HEK293T (cell line): ENCODE data around the gene ARRB1.

ENCODE experiments used
- CTCF ChIA-PET: fragments of 350-600 bp; formaldehyde crosslinking; extraction: SDS; loops from one replicate; lab custom pipeline; 2021; ENCODE audit warnings: antibody characterized with exemption, inconsistent platforms; lab: Yijun Ruan, JAX
- POLR2A ChIA-PET: fragments of 350-600 bp; formaldehyde crosslinking; extraction: SDS; loops from one replicate; lab custom pipeline; 2020; ENCODE audit warnings: antibody characterized with exemption, inconsistent platforms; lab: Yijun Ruan, JAX
- DNase-seq: peaks from one replicate; pipeline ENCODE4 v3.0.0; 2012; ENCODE audit warnings: mixed read lengths; ENCODE audit errors: extremely low spot score
- ARNT ChIP-seq: fragments of 450-650 bp; IDR thresholded peaks from 2 replicates; pipeline ENCODE4 v1.6.1; 2017; ENCODE audit warnings: mild to moderate bottlenecking
- BHLHE40 ChIP-seq: fragments of 450-650 bp; IDR thresholded peaks from 2 replicates; pipeline ENCODE4 v1.6.1; 2016; ENCODE audit warnings: mild to moderate bottlenecking, moderate library complexity, borderline replicate concordance
- CTBP1 ChIP-seq: fragments of 450-650 bp; IDR thresholded peaks from 2 replicates; pipeline ENCODE4 v1.6.1; 2016; ENCODE audit warnings: borderline replicate concordance
- ELF4 ChIP-seq: fragments of 450-650 bp; IDR thresholded peaks from 2 replicates; pipeline ENCODE4 v1.6.1; 2017; ENCODE audit warnings: antibody characterized with exemption
- FOXA1 ChIP-seq: fragments of 450-650 bp; IDR thresholded peaks from 2 replicates; pipeline ENCODE4 v1.6.1; 2016; ENCODE audit warnings: mild to moderate bottlenecking
- FOXK2 ChIP-seq: fragments of 450-650 bp; IDR thresholded peaks from 2 replicates; pipeline ENCODE4 v1.6.1; 2016; ENCODE audit warnings: mild to moderate bottlenecking
- FOXM1 ChIP-seq: fragments of 450-650 bp; IDR thresholded peaks from 2 replicates; pipeline ENCODE4 v1.6.1; 2017; ENCODE audit warnings: mild to moderate bottlenecking, borderline replicate concordance
- HDGF ChIP-seq: fragments of 450-650 bp; IDR thresholded peaks from 2 replicates; pipeline ENCODE4 v1.6.1; 2017; ENCODE audit warnings: antibody characterized with exemption, borderline replicate concordance
- L3MBTL2 ChIP-seq: fragments of 450-650 bp; conservative IDR thresholded peaks from 2 replicates; pipeline ENCODE4 v1.6.1; 2016; ENCODE audit warnings: mild to moderate bottlenecking
- LEF1 ChIP-seq: fragments of 450-650 bp; IDR thresholded peaks from 2 replicates; pipeline ENCODE4 v1.6.1; 2017; ENCODE audit warnings: mild to moderate bottlenecking, borderline replicate concordance
- NFRKB ChIP-seq: fragments of 450-650 bp; IDR thresholded peaks from 2 replicates; pipeline ENCODE4 v1.6.1; 2016; ENCODE audit warnings: mild to moderate bottlenecking, moderate library complexity
- SP1 ChIP-seq: fragments of 450-650 bp; IDR thresholded peaks from 2 replicates; pipeline ENCODE4 v1.6.1; 2017
- SUZ12 ChIP-seq: fragments of 450-650 bp; IDR thresholded peaks from 2 replicates; pipeline ENCODE4 v1.6.1; 2016; ENCODE audit warnings: mild to moderate bottlenecking
- TARDBP ChIP-seq: fragments of 450-650 bp; IDR thresholded peaks from 2 replicates; pipeline ENCODE4 v1.6.1; 2016
- ZNF384 ChIP-seq: fragments of 450-650 bp; IDR thresholded peaks from 2 replicates; pipeline ENCODE4 v1.6.1; 2016
- TF ChIP-seq, protein P1 (sequence below): fragments of 450-650 bp; IDR thresholded peaks from 2 replicates; pipeline ENCODE4 v1.6.1; 2016

The ARRB1 gene

DNA sequence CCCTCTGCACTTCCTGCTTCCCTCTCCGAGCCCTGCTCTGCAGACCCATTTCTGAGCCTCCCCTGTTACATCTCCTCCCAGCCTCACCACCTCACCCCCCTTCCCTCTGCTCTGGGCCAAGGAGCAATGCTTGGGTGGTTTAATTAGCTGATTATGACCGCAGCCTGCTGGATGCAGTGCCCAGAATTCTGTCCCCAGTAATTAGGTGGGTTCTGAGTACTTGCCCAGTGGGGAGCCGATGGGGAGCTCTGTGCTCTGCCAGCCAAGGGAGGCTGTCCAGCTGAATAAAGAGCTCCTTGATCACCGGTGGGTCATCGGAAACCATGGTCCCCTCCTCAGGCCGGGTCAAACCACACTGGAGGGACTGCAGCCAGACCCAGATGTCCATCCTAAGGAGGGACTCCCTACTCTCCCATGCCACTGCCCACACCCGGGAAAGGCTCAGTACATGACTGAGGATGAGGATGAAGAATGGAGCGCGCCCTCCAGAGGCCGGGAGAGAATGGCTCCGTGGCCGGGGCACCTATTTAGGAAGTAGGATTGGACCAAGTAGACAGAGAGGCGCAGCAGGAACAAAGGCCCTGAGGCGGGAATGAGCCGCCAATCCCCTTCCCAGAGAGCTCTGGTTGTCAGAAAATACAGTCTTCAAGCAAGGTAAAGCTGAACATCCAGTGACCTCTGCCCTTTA, 9.1 kb downstream of the ARRB1 start:
- TF ChIP-seq SUZ12, result no peak
- TF ChIP-seq LEF1, result no peak
- POLR2A ChIA-PET, result interaction anchor here (1.7 kb wide), 1 partner anchor 10 kb away, joined by 4 read pairs; no protein-coding TSS in a partner anchor
- CTCF ChIA-PET, result interaction anchor here (0.7 to 1.2 kb wide), 2 partner anchors 9 to 41 kb away, joined by 3 to 5 read pairs; partner anchors contain the start of gene ARRB1
- no peak for DNase-seq

DNA sequence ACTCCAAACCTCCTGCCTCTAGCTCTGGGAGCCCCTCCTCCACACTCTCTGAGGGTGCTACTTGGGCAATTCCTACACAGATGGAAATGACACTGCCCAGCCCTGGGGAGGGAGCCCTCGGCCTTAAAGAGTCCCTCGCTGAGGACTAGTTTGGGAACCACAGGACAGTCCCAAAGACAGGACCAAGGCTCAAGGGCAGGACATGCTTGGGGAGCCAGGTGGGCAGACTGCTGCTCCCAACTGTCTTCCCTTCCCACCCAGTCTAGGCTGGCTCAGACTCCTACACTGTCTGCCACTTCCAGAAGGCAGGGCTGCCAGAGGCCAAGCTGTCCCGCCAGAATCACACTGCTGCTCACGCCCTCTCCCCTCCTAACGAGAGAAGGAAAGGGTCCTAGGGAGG, 9.8 kb downstream of the ARRB1 start:
- ChIA-PET POLR2A (no interaction called here), CTCF (no interaction called here)
- no peak for DNase-seq
- TF ChIP-seq TARDBP (no peak), HDGF (no peak), LEF1 (no peak), BHLHE40 (no peak), ARNT (no peak), SP1 (no peak), FOXA1 (no peak), NFRKB (no peak), L3MBTL2 (no peak), ELF4 (no peak), ZNF384 (no peak), CTBP1 (no peak), SUZ12 (no peak), FOXK2 (no peak), FOXM1 (no peak)
- TF ChIP-seq, protein P1, sequence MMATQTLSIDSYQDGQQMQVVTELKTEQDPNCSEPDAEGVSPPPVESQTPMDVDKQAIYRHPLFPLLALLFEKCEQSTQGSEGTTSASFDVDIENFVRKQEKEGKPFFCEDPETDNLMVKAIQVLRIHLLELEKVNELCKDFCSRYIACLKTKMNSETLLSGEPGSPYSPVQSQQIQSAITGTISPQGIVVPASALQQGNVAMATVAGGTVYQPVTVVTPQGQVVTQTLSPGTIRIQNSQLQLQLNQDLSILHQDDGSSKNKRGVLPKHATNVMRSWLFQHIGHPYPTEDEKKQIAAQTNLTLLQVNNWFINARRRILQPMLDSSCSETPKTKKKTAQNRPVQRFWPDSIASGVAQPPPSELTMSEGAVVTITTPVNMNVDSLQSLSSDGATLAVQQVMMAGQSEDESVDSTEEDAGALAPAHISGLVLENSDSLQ, result no peak

DNA sequence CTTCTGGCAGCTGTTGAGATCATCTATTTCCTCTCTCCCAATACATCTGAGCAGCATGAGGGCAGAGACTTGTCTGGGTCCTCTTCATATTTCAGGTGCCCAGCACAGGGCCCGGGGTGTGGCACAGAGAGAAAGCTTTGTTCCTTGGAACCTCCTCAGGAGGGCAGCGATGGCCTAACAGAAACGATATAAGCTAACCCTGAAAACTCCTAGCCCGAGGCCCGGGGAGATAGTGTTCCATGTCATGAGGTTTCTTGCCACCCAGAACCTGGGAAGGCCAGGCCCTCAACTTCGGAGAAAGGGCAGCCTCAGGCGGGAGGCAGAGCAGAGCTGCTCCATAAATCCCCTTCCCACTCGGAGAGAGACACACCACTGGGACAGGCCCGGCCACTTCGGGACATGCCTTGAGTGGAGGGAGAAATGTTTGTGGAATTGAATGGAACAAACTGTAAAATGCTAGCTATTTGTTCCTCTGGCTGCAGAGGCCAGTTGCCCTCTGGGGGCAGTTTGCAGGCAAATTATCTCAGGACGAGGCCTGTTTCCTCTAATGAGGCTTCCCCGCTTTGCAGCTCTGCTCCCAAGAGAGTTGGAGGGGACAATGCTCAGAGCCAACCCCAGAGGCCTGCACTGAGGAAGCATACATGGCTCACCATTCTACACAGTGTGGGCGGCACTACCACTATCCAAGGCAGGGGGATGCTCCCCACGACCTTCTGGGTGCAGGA, 11.6 kb downstream of the ARRB1 start:
- no peak for DNase-seq
- no peak for TF ChIP-seq SUZ12
- TF ChIP-seq CTBP1, result no peak
- TF ChIP-seq SP1, result no peak
- TF ChIP-seq NFRKB, result no peak
- no peak for TF ChIP-seq HDGF
- no peak for TF ChIP-seq ARNT
- no peak for TF ChIP-seq TARDBP
- no peak for TF ChIP-seq ELF4
- CTCF ChIA-PET, result interaction anchor here (0.8 to 1.9 kb wide), 6 partner anchors 8 to 45 kb away, joined by 3 to 7 read pairs (median 4); no protein-coding TSS in a partner anchor
- POLR2A ChIA-PET, result interaction anchor here (0.9 to 1.8 kb wide), 4 partner anchors 9 to 28 kb away, joined by 3 to 8 read pairs (median 4); partner anchors contain the start of gene ARRB1

DNA sequence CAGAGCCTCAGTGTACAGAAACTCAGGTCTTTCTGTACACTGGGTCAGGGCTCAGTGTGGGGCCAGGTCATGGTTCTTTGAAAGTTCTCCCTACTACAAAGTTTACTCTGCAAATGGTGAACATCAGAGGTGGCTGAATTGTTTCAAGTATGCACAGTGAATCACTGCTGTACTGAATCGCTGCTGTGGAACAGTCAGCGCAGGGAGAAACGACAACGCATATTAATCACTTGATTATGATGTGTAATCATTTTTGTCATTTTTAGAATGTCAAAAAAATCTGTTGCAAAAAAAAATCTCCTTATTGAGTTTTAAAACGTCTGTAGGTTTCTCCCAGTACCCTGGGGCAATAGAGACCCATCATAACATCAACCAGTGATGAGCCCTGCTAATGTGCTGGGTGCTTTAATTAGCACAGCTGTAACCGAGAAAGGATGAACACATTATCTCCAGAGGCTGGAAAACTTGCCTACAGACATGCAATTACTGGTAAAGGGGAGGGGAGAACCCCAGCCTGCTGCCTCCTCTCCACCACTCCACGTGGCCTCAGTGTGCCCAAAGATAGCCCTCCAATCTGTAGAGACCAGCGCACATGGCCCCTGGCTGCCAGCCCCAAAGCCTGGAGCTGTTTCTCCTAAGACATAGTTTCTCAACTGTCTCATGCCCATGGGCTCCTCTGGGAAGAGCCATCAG, 12.8 kb downstream of the ARRB1 start:
- DNase-seq, result no peak
- no peak for TF ChIP-seq L3MBTL2
- no peak for TF ChIP-seq FOXK2
- TF ChIP-seq FOXM1, result no peak
- TF ChIP-seq LEF1, result no peak
- TF ChIP-seq, protein P1, result no peak
- no peak for TF ChIP-seq TARDBP
- TF ChIP-seq CTBP1, result no peak
- TF ChIP-seq FOXA1, result no peak
- TF ChIP-seq ARNT, result no peak
- TF ChIP-seq HDGF, result no peak
- ChIA-PET POLR2A (no interaction called here), CTCF (interaction anchor here (1.2 kb wide), 1 partner anchor 14 kb away, joined by 5 read pairs; no protein-coding TSS in a partner anchor)

DNA sequence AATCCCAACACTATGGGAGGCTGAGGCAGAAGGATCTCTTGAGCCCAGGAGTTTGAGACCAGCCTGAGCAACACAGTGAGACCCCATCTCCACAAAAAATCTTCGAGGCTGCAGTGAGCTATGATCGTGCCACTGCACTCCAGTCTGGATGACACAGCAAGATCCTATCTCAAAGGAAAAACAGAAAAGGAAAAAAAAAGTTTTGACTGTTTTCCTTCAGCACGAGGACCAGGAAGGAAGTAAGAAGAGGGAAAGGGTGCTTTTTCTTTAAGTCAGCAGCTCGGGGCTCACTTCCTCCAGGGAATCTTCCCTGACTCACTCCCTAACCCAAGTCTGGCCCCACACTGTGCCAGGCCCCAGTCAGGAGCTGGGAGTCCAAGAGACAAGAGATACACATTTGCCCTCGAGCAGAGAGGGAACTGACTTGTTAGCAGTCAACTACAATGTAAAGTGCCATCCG, 14.2 kb downstream of the ARRB1 start:
- no peak for DNase-seq
- ChIA-PET CTCF (no interaction called here), POLR2A (no interaction called here)
- TF ChIP-seq ZNF384 (no peak), NFRKB (no peak), HDGF (no peak), ELF4 (no peak), FOXK2 (no peak), L3MBTL2 (no peak), FOXM1 (no peak), LEF1 (no peak), FOXA1 (no peak), BHLHE40 (no peak), TARDBP (no peak), SP1 (no peak), SUZ12 (no peak), ARNT (no peak), CTBP1 (no peak)
- TF ChIP-seq, protein P1, result no peak
